ENCODE measurements around the gene SLC1A2.

SLC1A2 gene

GRCh38 chr11:35302398-35302797 lies 117.0 kb downstream of the SLC1A2 start:
- no peak for DNase-seq (ENCODE audit: low spot score)

GRCh38 chr11:35298369-35298768 lies 121.0 kb downstream of the SLC1A2 start:
- no peak for DNase-seq (ENCODE audit: low spot score)

GRCh38 chr11:35295751-35296150 lies 123.6 kb downstream of the SLC1A2 start:
- no peak for DNase-seq (ENCODE audit: low spot score)

GRCh38 chr11:35293699-35294098 lies 125.7 kb downstream of the SLC1A2 start:
- no peak for DNase-seq (ENCODE audit: low spot score)

- DNase-seq (ENCODE audit: low spot score) = no peak
Observed at GRCh38 chr11:35293035-35293434, 126.3 kb downstream of the SLC1A2 start.

DNA sequence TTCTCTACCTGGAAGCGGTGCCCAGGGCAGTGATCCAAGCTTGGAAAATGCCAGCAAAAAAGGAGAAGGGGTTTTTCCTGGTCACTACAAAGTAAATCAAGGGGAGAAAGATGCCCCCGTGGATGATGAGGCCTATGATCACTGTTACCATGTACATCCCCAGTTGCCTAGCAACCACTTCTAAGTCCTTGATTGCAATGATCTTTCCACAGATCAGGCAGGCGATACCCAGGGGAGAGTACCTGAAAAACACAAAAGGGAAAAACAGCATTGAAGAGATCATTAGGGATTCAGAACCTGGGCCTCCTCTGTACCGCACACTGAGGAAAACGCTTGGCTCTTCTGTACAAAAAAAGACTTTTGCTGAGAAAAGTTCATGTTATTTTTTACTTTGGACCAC lies 127.1 kb downstream of the SLC1A2 start:
- DNase-seq (ENCODE audit: low spot score) = no peak

DNA sequence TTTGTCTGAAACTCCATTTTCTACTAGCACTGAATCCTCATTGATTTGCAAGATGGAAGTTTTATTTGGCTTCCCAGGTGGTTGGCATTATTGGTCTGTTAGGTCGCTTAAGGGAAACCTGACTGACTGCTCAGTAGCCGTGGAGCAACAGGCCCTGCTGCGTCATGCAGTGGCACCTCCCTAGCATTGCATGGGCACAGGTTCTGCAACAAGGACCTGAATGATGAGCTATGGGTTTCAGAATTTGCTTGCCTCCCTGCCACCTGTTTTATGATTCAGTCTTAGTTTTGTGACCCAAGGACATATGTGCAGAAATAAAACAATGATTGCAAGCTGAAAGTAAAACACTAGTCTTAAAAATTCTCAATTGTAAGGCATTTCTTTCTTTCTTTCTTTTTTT lies 128.5 kb downstream of the SLC1A2 start:
- no peak for DNase-seq (ENCODE audit: low spot score)

- DNase-seq (ENCODE audit: low spot score) = peak; percentile 42
Observed at GRCh38 chr11:35289821-35290220, 129.5 kb downstream of the SLC1A2 start.

DNA sequence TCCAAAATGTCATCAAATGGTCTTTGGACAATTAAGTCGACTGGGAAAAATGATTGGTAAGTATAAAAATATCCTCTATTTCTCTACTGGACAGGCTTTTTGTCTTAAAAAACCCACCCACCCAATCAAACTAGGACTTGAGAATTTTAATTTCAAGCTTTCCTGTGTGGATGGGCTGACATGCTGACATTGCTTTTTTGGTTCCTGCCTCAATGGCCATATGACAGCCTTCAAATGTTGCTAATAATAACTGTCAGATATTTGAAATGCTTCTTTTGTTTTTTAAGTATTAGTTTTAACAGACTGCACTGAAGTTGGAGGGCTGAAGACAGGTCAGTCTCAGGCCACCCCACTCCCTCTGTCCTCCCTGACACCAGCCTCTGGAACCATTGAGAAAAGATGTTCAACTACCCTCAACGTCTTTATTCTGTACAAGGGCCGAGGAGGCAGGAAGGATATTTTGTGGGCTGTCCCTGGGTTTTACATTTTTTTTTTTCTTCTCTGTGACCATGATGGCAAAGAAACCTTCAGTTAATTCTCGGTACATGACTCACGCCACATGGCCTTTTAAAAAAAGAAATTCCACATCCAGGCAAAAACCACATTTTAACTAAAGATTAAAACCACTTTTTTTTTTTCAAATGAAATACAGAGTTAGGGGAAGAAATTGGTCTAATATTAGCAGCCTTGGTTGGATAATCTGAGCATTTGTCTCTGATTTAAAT lies 130.4 kb downstream of the SLC1A2 start:
- peak; percentile 62 for DNase-seq (ENCODE audit: low spot score)

DNA sequence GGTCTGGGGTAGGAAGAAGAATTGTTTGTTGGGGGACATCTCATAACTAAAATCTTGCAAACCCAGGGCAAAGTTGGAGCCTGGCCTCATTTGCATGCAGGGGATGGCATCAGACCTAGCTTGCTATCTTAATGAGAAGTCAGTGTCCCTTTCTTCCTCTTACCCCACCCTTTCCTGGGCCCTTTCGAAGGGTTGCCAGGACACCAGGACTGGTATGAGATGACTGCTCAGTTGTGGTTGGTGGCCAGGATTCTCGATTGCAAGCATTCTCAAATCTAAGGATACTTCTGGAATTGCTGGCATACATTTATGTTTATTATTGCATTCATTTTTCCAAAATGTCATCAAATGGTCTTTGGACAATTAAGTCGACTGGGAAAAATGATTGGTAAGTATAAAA lies 131.0 kb downstream of the SLC1A2 start:
- no peak for DNase-seq (ENCODE audit: low spot score)

- no peak for DNase-seq (ENCODE audit: low spot score)
Observed at GRCh38 chr11:35287344-35287890, 131.9 kb downstream of the SLC1A2 start.

GRCh38 chr11:35286126-35286525 lies 133.2 kb downstream of the SLC1A2 start:
- DNase-seq (ENCODE audit: low spot score) = no peak

- DNase-seq (ENCODE audit: low spot score) = no peak
Observed at GRCh38 chr11:35285471-35285870, 133.9 kb downstream of the SLC1A2 start.

GRCh38 chr11:35282221-35282882 lies 137.0 kb downstream of the SLC1A2 start:
- no peak for DNase-seq (ENCODE audit: low spot score)

GRCh38 chr11:35281169-35281688 lies 138.1 kb downstream of the SLC1A2 start:
- DNase-seq (ENCODE audit: low spot score) = no peak

DNA sequence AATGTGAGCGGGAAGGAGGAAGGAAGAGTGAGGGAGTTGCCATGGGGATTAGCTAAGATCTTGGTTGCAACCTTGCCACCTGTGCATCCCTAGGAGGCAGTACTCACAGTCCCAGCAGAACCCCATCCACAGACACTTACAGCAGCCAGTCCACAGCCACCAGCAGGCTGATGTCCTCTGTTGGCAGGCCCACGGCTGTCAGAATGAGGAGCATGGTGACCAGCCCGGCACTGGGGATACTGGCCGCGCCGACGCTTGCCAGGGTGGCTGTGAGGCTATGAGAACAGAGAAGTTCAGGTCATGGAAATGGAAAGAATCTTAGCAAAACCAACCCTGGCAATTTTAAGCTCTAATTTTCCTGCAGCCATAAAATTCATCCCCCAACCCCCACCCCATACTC lies 138.6 kb downstream of the SLC1A2 start:
- no peak for DNase-seq (ENCODE audit: low spot score)

DNA sequence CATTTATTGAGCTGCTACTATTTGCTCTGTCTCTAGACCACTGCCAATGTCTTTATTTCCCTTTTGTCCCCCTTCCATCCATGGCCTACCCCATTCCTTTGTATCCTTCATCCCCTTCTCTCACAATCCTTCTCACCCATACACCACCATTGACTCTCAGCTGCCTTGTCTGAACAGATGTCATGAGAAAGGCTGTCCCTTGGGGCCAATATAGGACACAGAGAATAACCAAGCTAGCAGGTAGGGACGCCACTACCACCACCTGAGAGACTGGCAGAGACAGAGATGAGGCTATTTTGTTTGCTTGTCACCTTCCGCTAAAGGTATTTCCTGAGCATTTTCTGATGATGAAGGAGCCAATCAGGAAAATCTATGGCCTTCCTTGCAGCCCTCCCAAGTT lies 141.5 kb downstream of the SLC1A2 start:
- DNase-seq (ENCODE audit: low spot score) = no peak

DNA sequence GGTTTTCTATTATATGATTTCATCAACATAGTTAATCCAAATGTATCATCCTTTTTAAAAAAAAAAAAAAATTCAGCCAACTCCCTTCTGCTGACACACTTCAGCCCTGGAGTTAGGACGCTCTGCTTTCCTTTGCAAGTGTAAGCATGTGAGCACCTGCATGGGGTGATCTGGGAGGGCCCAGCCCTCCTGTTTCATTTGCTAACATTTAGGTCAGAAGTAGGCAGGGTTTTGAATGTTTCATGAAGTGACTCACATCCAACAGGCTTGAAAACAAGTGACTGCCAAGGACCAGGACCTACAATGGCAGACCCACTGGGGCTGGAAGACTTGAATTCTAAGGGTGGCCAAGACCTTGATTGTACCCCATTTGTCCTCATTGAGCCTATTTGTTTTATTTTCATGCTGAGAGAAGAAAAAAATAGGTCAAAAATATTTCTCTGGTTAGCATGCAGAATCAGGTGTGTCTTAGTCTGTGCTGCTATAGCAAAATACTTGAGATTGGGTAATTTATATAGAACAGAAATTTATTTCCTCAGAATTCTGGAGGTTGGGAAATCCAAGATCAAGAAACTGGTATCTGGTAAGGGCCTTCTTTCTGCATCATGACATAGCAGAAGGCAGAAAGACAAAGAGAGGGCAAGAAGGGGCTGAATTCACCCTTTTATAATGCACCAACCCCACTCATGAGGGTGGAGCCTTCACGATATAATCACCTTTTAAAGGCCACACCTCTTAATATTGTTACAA lies 142.8 kb downstream of the SLC1A2 start:
- no peak for DNase-seq (ENCODE audit: low spot score)

- no peak for DNase-seq (ENCODE audit: low spot score)
Observed at GRCh38 chr11:35275786-35276170, 143.6 kb downstream of the SLC1A2 start.

DNA sequence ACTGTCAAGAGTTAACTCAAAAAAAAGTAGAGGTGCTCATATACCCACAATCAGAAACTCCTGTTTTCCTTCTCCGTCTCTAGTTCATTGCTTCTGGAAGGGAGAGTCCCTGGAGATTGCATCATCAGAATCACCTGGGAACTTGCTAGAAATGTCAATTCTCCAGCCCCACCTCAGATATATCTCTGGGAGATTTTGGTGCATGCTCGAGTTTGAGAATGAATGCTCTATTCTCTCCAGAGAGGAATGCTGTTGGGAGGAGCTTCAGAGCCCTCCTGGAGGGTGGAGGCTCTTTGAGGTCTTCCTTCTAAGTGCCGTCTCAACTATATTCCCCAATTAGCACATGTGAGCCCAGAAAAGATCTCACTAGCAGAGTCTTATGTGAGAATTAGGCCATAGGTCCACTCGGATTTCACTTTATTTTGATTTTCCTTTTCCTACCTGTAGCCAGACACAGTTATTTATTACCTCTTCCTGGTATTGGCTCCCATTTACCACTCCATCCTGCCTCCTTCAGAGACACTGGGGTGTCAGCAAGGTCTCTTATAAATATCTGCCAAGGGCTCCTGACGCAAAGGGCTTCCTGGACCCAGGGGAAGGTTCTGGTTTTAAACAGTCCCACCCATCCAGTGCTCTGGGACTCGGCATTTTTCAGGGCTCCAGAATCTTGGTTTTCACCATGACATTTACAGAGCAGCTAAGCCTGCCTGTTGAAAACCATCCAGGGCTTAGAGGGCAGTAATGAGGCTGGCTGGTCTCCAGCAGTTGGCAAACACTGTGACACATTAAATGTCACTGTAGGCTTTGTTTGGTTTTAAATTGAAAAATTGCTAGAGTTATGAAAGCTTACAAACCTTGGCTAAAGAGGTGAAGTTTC lies 144.2 kb downstream of the SLC1A2 start:
- no peak for DNase-seq (ENCODE audit: low spot score)

DNA sequence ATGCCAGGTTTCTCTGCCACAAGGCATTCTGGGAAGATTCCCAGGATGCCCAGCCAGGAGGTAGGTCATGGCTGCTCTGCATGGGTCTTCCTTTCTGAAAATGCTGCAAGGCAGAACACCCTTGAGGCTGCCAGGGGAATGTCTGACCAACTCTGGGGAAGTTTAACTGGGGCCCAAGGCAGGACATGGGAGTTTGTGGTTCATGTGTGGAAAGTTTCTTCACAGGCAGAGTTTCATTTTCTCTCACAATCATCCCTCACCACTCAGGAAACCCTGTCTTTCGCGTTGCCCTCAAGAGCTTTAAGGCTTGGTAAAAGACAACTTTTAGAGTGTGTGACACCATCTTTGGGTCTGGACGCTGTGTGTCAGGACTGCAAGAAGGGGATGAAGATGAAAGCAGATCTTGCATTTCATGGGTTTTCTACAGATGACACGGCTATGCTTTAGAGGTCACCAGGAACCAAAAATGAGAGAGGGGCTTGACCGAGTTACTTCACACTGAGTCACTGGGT lies 146.9 kb downstream of the SLC1A2 start:
- no peak for DNase-seq (ENCODE audit: low spot score)
